Kidney epithelial cell (primary cell): Measurements from ENCODE around the gene PLEKHG3. TPM values are rescaled to one million over a fixed set of nuclear protein-coding genes. Genes with fewer than 3 reads are reported as not detected.

ENCODE experiments used
- DNase-seq: peaks from one replicate; pipeline ENCODE4 v3.0.0-alpha.2; 2010; ENCODE audit warnings: low read depth
- H3K27me3 ChIP-seq: 2 replicates; pipeline ENCODE4 v1.6.0; 2011; ENCODE audit warnings: low read length; ENCODE audit not compliant: control insufficient read depth, insufficient read depth
- H3K36me3 ChIP-seq: 2 replicates; pipeline ENCODE4 v1.5.1; 2011; ENCODE audit warnings: low read length; ENCODE audit not compliant: control insufficient read depth, insufficient read depth
- H3K4me3 ChIP-seq: 2 replicates; pipeline ENCODE4 v1.5.1; 2011; ENCODE audit warnings: low read depth, mild to moderate bottlenecking, control low read depth, low read length
- CTCF ChIP-seq: IDR thresholded peaks from 2 replicates; pipeline ENCODE4 v1.5.1; 2011; ENCODE audit warnings: mild to moderate bottlenecking, moderate library complexity, low read length, control low read depth, inconsistent platforms; ENCODE audit not compliant: insufficient read depth, poor library complexity, severe bottlenecking
- total RNA-seq: library from RNA; depleted of rRNA; stranded (reverse); fragments of >200 nt; gene quantifications from 2 replicates; pipeline ENCODE4 v1.2.3, GENCODE V29; 2015

PLEKHG3 gene
- total RNA-seq, 1 donor from 2014 or later: 136 TPM

DNA sequence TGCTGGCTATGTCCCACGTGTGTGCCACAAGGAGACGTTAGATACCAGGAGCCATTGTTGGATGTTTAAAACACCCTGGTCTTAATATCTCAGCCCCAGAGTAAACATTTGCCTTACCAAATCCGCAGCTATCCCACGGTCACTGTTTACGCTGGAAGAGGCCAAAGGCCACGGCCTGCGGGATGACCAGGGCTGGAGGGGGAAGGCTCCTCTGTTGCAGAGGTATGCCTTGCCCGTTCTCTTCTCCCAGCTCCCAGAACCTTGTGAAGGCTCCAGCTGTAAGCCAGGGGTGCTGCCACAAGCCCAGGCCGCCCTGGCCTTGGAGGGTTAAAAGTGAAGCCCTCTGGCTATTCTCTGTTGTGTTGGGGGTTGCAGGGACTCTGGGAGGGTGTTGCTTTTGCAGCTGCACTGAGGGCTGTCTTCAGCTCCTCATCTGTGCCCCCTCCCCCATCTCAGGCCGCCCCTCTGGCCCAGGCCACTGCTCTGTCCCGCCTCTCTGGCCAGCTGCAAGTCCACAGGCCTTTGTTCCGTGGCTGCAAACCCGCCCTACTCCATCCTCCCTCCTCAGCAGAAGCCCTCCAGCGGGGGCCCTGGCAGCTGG lies 2.5 kb downstream of the PLEKHG3 start:
- Histone ChIP-seq H3K36me3 (no peaks in the 10 kb centered on the region), H3K27me3 (no peaks in the 10 kb centered on the region), H3K4me3 (peak overlapping the region; percentile 77)
- no peak for DNase-seq
- TF ChIP-seq CTCF: no peak

DNA sequence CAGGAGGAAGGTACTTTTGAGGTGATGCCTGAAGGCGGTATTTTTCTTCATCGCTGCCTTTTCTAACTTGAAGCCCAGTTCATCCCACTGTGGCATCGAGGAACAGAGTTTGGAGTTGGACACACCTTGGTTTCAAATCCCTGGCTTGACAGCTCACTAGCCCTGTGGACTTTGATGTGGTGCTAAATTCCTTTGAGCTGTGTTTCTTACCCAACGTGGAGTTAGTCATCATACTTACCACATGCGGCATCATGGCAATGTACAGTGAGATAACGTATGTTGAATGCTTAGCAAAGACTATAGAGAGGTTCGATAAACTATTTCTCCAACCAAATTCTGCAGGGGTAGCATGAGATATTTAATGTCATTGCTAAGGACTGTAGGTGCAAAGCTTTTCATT lies 3.4 kb downstream of the PLEKHG3 start:
- DNase-seq: peak; percentile 88
- TF ChIP-seq CTCF: no peak
- Histone ChIP-seq H3K4me3 (no peak overlapping the region), H3K36me3 (no peaks in the 10 kb centered on the region), H3K27me3 (no peaks in the 10 kb centered on the region)

DNA sequence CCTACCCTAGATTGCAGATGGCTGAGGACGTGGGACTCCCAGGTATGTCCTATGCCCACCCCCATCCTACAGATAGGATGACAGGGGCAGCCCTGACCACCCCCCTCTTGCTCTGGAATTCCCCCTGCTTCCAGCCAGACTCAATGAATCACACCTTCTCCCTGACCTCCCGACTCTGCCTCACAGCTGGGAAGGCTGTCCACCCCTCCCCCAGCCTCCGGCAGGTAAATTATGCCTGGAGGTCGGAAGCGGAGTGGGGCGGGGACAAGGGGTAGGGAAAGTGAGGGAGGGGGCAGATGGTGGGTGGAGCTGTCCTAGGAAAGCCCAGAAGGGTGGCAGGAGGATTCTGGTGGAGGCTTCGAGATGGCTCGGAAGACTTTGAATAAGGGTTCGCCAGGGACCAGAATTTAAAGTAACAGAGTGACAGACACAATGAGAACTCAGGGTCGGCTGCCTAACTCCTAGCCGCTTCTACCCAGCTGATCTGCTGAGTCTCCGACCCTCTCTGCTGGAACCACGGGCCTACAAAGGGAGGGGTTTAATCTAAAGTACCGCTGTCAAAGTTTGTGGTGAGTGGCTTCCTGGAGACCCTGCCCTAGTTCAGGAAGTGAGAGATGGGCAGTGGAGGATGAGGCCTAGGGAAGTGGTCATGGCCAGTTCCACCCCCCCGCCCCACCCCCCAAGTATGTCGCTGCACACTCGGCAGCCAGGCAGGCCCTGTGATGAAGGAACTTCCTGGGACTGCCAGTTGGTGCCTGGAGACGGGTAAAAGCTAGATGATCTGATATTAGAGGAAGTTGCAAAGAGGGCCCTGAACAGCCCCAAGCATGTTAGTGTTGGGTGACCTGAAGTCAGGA lies 4.2 kb downstream of the PLEKHG3 start:
- no peaks in the 10 kb centered on the region for H3K36me3 ChIP-seq
- H3K4me3 ChIP-seq: peak overlapping the region; percentile 26
- peak; percentile 74 for DNase-seq
- TF ChIP-seq CTCF: no peak
- no peaks in the 10 kb centered on the region for H3K27me3 ChIP-seq

DNA sequence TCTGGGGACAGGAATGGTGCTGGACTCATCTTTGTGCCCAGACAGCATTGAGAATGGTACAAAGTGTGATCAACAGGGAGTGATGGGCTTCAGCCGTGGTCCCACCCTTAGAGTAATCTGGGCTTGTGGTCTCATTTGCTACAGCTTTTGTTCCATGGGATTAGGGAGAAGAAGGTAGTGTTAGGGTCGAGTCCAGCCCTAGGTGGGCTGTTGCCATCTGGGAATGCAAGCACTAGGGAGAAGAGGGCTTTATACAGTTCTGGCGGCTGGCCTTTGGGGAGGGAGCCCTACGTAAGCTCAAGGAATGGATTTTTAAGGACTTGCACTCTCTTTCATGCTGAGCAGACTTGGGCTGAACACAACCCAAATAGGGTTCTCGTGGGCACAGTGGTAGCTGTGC lies 4.9 kb downstream of the PLEKHG3 start:
- TF ChIP-seq CTCF: no peak
- Histone ChIP-seq H3K36me3 (no peaks in the 10 kb centered on the region), H3K27me3 (no peaks in the 10 kb centered on the region), H3K4me3 (no peak overlapping the region)
- no peak for DNase-seq

DNA sequence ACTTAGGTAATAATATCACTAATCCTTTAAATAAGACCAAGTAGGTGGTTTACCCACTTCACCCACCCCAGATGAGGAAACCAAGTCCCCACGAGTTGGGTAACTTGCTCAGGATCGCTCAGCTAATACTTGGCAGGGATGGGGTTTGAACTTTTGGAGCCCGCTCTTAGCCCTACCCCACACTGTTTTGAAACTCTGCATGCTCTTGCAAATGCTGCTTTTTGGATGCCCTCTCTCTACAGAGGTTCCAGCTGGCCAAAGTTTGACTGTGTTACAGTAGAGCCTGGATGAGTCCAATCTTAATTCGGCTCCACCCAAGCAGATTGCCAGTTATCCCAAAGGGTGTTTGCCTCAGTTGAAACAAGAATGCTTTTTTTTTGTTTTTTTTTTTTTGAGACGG lies 6.8 kb downstream of the PLEKHG3 start:
- DNase-seq: no peak
- H3K4me3 ChIP-seq: no peak overlapping the region
- no peaks in the 10 kb centered on the region for H3K36me3 ChIP-seq

More for the DNA sequence above, 6.8 kb downstream of the PLEKHG3 start:
- TF ChIP-seq CTCF: no peak
- no peaks in the 10 kb centered on the region for H3K27me3 ChIP-seq
